GM12865 (cell line): ENCODE results near the gene KEL.

ENCODE experiments used
- DNase-seq: peaks from one replicate; pipeline ENCODE4 v3.0.0; 2010; ENCODE audit warnings: low read depth
- H3K4me3 ChIP-seq: 2 replicates; pipeline ENCODE4 v1.5.1; 2011; ENCODE audit warnings: mild to moderate bottlenecking, low read depth, low read length, control low read depth
- TF ChIP-seq, protein P1 (sequence below): IDR thresholded peaks from 2 replicates; pipeline ENCODE4 v1.5.1; 2011; ENCODE audit warnings: low read length, control low read depth, low read depth, inconsistent platforms; ENCODE audit not compliant: insufficient read depth; ENCODE audit errors: missing control alignments

Gene KEL

DNA sequence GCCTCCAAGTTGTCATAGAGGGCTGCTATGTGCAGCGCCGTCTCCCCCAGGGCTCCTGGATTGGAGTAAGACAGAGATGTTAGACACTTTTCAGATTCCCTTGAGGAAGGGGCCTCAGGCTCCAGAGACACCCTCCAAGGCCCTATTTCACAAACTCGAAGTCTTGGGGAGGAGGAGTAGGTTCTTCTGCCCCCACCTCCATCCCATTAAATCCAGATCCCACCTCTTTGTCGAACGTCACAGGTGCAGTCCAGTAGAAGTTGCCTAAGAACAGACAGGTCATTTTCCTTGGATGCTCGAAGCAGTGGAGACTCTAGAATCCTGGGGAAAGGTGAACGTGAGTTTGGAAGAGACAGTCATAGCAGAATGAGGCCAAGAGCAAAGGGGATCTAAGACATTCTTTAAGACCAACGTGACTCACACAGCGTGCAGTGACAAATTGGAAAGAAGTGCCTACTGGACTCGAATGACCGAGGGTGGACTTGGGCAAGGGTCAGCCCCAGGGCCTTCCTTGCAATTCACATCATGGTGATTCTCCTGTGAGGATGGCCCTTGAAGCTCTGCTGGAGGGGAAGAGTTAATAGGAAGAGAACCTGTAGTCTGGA lies 31.9 kb downstream of the KEL start:
- TF ChIP-seq, protein P1, sequence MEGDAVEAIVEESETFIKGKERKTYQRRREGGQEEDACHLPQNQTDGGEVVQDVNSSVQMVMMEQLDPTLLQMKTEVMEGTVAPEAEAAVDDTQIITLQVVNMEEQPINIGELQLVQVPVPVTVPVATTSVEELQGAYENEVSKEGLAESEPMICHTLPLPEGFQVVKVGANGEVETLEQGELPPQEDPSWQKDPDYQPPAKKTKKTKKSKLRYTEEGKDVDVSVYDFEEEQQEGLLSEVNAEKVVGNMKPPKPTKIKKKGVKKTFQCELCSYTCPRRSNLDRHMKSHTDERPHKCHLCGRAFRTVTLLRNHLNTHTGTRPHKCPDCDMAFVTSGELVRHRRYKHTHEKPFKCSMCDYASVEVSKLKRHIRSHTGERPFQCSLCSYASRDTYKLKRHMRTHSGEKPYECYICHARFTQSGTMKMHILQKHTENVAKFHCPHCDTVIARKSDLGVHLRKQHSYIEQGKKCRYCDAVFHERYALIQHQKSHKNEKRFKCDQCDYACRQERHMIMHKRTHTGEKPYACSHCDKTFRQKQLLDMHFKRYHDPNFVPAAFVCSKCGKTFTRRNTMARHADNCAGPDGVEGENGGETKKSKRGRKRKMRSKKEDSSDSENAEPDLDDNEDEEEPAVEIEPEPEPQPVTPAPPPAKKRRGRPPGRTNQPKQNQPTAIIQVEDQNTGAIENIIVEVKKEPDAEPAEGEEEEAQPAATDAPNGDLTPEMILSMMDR: no peak
- H3K4me3 ChIP-seq: no peak overlapping the region
- DNase-seq: no peak

GRCh38 chr7:142927949-142928348 lies 34.2 kb downstream of the KEL start:
- H3K4me3 ChIP-seq: no peak overlapping the region
- TF ChIP-seq, protein P1: no peak
- no peak for DNase-seq

DNA sequence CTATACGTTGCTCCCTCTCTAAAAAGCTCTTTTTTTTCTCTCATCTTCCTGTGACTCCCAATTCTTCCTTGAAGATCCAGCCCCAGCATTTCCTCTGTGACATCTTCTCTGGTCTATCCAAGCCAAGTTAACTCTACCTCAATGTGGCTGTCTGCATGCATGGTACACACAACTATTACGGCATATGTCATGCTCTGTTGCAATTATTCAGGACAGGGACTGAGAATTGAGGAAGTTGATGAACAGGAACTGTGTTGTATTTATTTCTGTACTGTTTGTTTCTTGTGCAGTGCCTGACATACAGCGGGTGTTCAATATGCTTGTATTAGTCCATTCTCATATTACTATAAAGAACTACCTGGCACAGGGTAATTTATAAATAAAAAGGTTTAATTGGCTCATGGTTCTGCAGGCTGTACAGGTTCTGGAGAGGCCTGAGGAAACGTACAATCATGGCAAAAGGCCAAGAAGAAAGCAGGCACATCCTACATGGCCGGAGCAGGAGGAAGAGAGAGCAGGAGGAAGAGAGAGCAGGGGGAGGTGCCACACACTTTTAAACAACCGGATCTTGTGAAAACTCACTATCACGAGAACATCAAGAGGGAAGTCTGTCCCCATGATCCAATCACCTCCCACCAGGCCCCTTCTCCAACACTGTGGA lies 34.9 kb downstream of the KEL start:
- no peak for DNase-seq
- no peak overlapping the region for H3K4me3 ChIP-seq
- TF ChIP-seq, protein P1: no peak

- H3K4me3 ChIP-seq: no peak overlapping the region
- peak; percentile 24 for DNase-seq
- TF ChIP-seq, protein P1: no peak
Measured at GRCh38 chr7:142925413-142925812, 36.8 kb downstream of the KEL start.

GRCh38 chr7:142923391-142923790 lies 38.8 kb downstream of the KEL start:
- no peak overlapping the region for H3K4me3 ChIP-seq
- TF ChIP-seq, protein P1: no peak
- DNase-seq: no peak

- no peak overlapping the region for H3K4me3 ChIP-seq
- no peak for DNase-seq
- TF ChIP-seq, protein P1: no peak
Measured at GRCh38 chr7:142919656-142920055, 42.5 kb downstream of the KEL start.

GRCh38 chr7:142918901-142919300 lies 43.3 kb downstream of the KEL start:
- DNase-seq: no peak
- no peak overlapping the region for H3K4me3 ChIP-seq
- TF ChIP-seq, protein P1: no peak
